ENCODE data around the gene CRB2. TPM values are rescaled to one million over a fixed set of nuclear protein-coding genes. Genes with fewer than 3 reads are reported as not detected.

The CRB2 gene
- total and polyA plus RNA-seq, 2 donors (not counting 1 experiment from before 2014, with no cell fraction given) = not detected

DNA sequence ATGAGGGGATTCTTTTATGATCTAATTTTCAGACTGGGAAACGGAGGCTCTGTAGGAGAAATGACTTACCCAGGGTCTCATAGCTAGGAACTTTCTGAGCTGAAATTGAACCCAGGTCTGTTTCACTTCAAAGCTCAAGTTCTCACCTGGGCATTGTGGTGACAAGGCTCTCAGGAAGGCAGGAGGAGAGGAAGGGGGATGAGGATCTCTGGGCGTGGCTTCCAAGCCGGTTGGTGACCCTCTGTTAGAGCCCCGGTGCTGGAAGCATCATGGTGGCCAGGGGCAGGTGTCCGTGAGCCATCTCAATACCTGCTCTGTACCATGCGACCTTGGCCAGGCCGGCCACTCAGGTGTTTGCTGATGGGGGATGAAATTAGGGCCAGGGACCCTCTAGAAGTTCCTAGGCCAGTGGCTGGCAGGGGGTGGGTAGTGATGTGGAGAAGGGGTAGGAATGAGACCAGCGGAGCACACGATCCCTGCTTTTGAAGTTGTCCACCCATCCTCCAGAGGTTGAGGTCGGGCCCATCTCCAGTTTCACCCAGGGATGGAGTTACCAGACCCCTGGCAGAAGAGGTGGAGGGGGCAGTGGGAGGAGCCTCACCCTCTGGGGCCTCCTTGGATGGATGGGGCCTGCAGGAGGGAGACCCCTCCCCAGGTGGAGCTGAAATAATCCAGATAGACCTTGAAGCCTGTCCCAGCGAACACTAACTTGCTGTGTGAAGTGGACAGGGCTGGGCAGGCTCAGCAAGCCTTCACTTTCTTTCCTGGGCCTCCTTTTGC, 5.9 kb downstream of the CRB2 start:
- no peak for TF ChIP-seq CTCF (conservative IDR thresholded peaks at IDR 0.05 in 1 of 2, IDR thresholded peaks at IDR 0.05 in 1 of 2; ENCODE audit: low read depth in 1 of 2, low read length in 2 of 2)
- no peak for TF ChIP-seq EZH2 (IDR thresholded peaks at IDR 0.05; ENCODE audit: low read length, missing control alignments)
- Histone ChIP-seq H3K4me3 (replicated peaks in 1 of 4; ENCODE audit: control extremely low read depth in 1 of 4, insufficient read depth in 1 of 4, low read depth in 3 of 4, low read length in 4 of 4) (no peak overlapping the region), H3K4me1 (ENCODE audit: control insufficient read depth, extremely low read depth, insufficient read depth, low read length) (no peaks in the 10 kb centered on the region), H2AFZ (ENCODE audit: low read length) (no peak overlapping the region), H3K9ac (ENCODE audit: insufficient read depth, low read length) (no peak overlapping the region), H3K27ac (ENCODE audit: insufficient read depth, low read length) (no peak overlapping the region), H3K4me2 (ENCODE audit: extremely low read depth, insufficient read depth, low read length) (no peak overlapping the region), H3K36me3 (ENCODE audit: control insufficient read depth, insufficient read depth, low read length) (no peaks in the 10 kb centered on the region), H4K20me1 (ENCODE audit: control insufficient read depth, extremely low read depth, insufficient read depth, low read length) (no peaks in the 10 kb centered on the region), H3K79me2 (ENCODE audit: control insufficient read depth, insufficient read depth, low read length) (no peaks in the 10 kb centered on the region), H3K27me3 (ENCODE audit: control insufficient read depth, insufficient read depth, low read length) (no peaks in the 10 kb centered on the region), H3K9me3 (ENCODE audit: control insufficient read depth, insufficient read depth, low read depth, low read length) (no peaks in the 10 kb centered on the region)
- no peak for DNase-seq (ENCODE audit: low read depth in 2 of 2)

DNA sequence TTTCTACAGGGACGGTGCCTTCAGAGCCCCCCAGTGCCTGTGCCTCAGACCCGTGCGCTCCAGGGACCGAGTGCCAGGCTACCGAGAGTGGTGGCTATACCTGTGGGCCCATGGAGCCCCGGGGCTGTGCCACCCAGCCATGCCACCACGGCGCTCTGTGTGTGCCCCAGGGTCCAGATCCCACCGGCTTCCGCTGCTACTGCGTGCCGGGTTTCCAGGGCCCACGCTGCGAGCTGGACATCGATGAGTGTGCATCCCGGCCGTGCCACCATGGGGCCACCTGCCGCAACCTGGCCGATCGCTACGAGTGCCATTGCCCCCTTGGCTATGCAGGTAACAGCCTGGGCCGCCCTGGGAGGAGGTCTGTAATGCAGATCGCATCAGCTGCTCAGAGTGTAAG, 6.9 kb downstream of the CRB2 start:
- no peaks in the 10 kb centered on the region for H3K4me1 ChIP-seq (ENCODE audit: control insufficient read depth, extremely low read depth, insufficient read depth, low read length)
- H3K9me3 ChIP-seq (ENCODE audit: control insufficient read depth, insufficient read depth, low read depth, low read length) = no peaks in the 10 kb centered on the region
- H3K9ac ChIP-seq (ENCODE audit: insufficient read depth, low read length) = no peak overlapping the region
- TF ChIP-seq EZH2 (IDR thresholded peaks at IDR 0.05; ENCODE audit: low read length, missing control alignments) = no peak
- no peak for TF ChIP-seq CTCF (conservative IDR thresholded peaks at IDR 0.05 in 1 of 2, IDR thresholded peaks at IDR 0.05 in 1 of 2; ENCODE audit: low read depth in 1 of 2, low read length in 2 of 2)
- DNase-seq (ENCODE audit: low read depth in 2 of 2) = no peak
- H3K27ac ChIP-seq (ENCODE audit: insufficient read depth, low read length) = no peak overlapping the region
- H3K4me2 ChIP-seq (ENCODE audit: extremely low read depth, insufficient read depth, low read length) = no peak overlapping the region
- H2AFZ ChIP-seq (ENCODE audit: low read length) = no peak overlapping the region
- H4K20me1 ChIP-seq (ENCODE audit: control insufficient read depth, extremely low read depth, insufficient read depth, low read length) = no peaks in the 10 kb centered on the region
- no peaks in the 10 kb centered on the region for H3K36me3 ChIP-seq (ENCODE audit: control insufficient read depth, insufficient read depth, low read length)
- H3K27me3 ChIP-seq (ENCODE audit: control insufficient read depth, insufficient read depth, low read length) = no peaks in the 10 kb centered on the region
- H3K79me2 ChIP-seq (ENCODE audit: control insufficient read depth, insufficient read depth, low read length) = no peaks in the 10 kb centered on the region
- no peak overlapping the region for H3K4me3 ChIP-seq (replicated peaks in 1 of 4; ENCODE audit: control extremely low read depth in 1 of 4, insufficient read depth in 1 of 4, low read depth in 3 of 4, low read length in 4 of 4)

GRCh38 chr9:123364241-123364824, 8.3 kb downstream of the CRB2 start:
- peak overlapping the region; percentile 15 for H3K4me2 ChIP-seq (ENCODE audit: extremely low read depth, insufficient read depth, low read length)
- no peaks in the 10 kb centered on the region for H3K4me1 ChIP-seq (ENCODE audit: control insufficient read depth, extremely low read depth, insufficient read depth, low read length)
- H4K20me1 ChIP-seq (ENCODE audit: control insufficient read depth, extremely low read depth, insufficient read depth, low read length) = no peaks in the 10 kb centered on the region
- H3K36me3 ChIP-seq (ENCODE audit: control insufficient read depth, insufficient read depth, low read length) = no peaks in the 10 kb centered on the region
- peak; percentile 15 to 85 for DNase-seq (ENCODE audit: low read depth in 2 of 2)
- no peak overlapping the region for H3K4me3 ChIP-seq (replicated peaks in 1 of 4; ENCODE audit: control extremely low read depth in 1 of 4, insufficient read depth in 1 of 4, low read depth in 3 of 4, low read length in 4 of 4)
- H3K9ac ChIP-seq (ENCODE audit: insufficient read depth, low read length) = no peak overlapping the region
- no peak for TF ChIP-seq CTCF (conservative IDR thresholded peaks at IDR 0.05 in 1 of 2, IDR thresholded peaks at IDR 0.05 in 1 of 2; ENCODE audit: low read depth in 1 of 2, low read length in 2 of 2)
- no peak for TF ChIP-seq EZH2 (IDR thresholded peaks at IDR 0.05; ENCODE audit: low read length, missing control alignments)
- H2AFZ ChIP-seq (ENCODE audit: low read length) = no peak overlapping the region
- H3K27me3 ChIP-seq (ENCODE audit: control insufficient read depth, insufficient read depth, low read length) = no peaks in the 10 kb centered on the region
- no peaks in the 10 kb centered on the region for H3K9me3 ChIP-seq (ENCODE audit: control insufficient read depth, insufficient read depth, low read depth, low read length)
- H3K27ac ChIP-seq (ENCODE audit: insufficient read depth, low read length) = no peak overlapping the region
- no peaks in the 10 kb centered on the region for H3K79me2 ChIP-seq (ENCODE audit: control insufficient read depth, insufficient read depth, low read length)

All from fibroblast of lung (primary cell).